Head of caudate nucleus (tissue), 42 donors: Measurements from ENCODE around the gene LAMA4.
"Not testable (repeated sequence)": the region's sequence is repeated elsewhere in the genome, so short reads cannot be mapped to it uniquely, and the experiment has no call there.

Experiments
- DNase-seq, 42 donors: peaks; one replicate each; pipeline versions ENCODE4 v3.0.0 to v3.0.0-alpha.2; 2020 to 2021; ENCODE audit warnings: mixed read lengths in 7 of 42
- intact Hi-C: fragments of 100-400 bp; cut with DNase I; formaldehyde crosslinking; loops from one replicate; pipeline ENCODE4 v1.15.0; 2022

Gene LAMA4

GRCh38 chr6:112200185-112200914, 54.0 kb downstream of the LAMA4 start:
- intact Hi-C loops, DNase-seq: not testable (repeated sequence)

DNA sequence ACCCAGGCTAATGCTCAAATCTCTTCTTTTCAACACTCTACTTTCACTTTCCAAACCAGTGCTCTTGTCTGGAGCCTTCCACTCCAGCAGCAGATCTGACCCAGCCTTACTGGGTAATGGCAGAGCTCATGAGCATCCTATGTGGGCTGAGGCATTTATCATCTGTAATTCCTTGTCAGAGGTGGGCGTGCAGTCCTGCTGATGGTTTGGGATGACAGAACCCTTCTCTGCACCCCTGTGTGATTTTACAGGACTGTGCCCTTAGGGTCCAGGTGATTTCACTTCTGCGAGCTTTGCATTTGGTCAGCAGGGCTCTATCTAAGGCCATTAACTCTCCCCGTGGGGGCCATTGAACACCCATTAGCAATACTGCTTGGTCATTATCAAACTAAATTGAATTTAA, 55.4 kb downstream of the LAMA4 start:
- intact Hi-C loops, result no loop called here
- DNase-seq, result no peak

GRCh38 chr6:112198582-112198981, 55.8 kb downstream of the LAMA4 start:
- intact Hi-C loops, result no loop called here
- DNase-seq, result no peak

DNA sequence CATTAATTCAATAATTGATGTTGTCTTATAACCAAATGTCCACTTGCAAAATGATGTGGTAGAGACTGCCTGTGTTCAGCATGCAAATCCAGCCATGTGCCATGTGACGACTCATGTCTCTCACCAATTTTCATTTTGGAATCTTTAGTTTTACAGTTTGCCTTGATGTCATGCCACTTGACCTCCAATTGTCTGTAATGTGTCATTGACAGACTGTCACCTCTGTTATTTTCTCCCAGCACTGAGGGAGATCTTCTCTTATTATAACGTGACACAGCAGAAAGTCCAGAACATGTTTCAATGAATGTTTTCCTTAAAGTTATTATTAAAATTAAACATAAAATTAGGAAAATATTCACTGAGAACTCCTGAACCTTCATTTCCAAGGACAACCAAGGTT, 56.7 kb downstream of the LAMA4 start:
- intact Hi-C loops, result no loop called here
- no peak for DNase-seq

DNA sequence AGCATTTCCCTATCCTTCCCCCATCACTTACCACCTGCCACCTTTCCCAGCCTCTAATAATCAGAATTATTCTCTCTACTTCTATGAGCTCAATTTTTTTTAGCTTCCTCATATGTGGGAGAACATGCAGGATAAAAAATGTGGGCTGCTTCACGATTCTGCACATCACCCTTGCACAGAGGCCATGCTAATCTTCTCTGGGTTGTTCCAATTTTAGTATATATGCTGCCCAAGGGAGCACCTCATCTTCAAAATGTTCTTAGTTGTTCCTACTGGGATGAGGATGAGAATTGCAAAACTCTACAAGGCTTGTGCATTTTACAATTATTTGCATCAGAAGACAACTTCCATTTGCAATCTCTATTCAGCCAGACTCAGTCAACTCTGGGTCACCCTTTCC, 58.1 kb downstream of the LAMA4 start:
- intact Hi-C loops, result no loop called here
- peak in 3 of 42 donors; percentile 12 to 55 (median 17) for DNase-seq

DNA sequence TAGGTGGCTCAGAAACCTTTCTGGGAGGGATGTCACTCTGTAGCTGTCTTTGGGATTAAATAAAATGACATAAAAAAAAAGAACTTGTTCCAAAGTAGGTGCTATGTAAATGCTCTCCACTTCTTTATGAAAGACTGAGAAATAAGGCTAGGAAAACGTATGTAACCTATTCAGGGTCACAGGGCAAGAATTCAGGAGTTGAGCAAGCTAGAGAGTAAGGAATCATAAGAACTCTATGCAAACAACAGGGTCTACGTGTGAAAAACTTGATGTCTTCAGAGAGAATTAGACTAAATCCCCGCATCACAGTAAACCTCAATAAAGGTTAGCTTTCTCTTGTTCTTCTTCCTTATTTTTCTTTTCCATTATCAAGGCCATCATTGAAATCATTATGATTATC, 59.2 kb downstream of the LAMA4 start:
- intact Hi-C loops, result no loop called here
- DNase-seq, result no peak

- DNase-seq, result no peak
- intact Hi-C loops, result no loop called here
These were observed 59.9 kb downstream of the LAMA4 start for GRCh38 chr6:112194511-112194910.

- intact Hi-C loops, result no loop called here
- no peak for DNase-seq
These were observed 60.8 kb downstream of the LAMA4 start for GRCh38 chr6:112193535-112194051.

- DNase-seq, result no peak
- intact Hi-C loops, result no loop called here
These were observed 61.2 kb downstream of the LAMA4 start for GRCh38 chr6:112193117-112193516.

DNA sequence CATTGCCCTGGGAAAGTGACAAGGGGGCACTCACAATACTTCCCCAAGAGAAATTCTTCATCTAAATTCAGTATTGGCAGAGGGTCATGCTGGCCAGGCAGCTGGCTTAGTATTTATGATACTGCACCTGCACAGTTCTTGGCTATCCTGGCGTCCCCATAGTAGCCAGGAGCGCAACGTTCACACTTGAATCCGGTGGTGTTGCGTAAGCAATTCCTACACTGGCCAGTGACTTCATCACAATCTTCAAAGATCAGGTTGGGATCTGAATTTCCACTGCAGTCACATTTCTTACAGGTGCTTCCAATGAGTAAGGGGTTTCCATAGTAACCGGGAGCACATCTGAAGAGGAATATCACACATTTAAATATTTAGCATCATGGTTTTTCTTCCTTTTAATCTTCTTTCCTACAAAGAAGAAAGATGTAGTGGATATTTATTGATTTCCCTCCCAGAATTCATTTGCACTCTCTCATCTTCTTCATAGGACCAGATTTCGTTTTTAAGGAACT, 62.8 kb downstream of the LAMA4 start:
- no peak for DNase-seq
- intact Hi-C loops, result no loop called here

DNA sequence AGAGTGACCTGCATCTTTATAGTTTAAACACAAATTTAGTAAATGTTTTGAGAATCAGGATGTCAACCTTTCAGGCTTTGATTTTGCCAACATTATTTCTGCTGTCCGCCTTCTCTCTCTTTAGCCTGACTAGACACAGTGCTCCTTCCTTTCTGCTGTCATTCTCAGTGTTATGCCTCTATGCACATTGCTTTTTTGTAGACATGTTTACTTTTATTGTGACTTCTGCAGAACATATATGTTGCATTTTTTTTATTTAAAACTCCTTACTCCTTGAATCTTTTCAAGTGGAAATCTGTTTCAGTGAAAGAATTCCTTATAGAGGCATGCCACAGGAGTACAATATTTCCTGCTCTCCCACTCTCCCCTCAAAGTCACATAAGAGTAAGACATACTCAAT, 64.2 kb downstream of the LAMA4 start:
- intact Hi-C loops, result no loop called here
- DNase-seq, result no peak

GRCh38 chr6:112189494-112189893, 64.9 kb downstream of the LAMA4 start:
- DNase-seq, result no peak

DNA sequence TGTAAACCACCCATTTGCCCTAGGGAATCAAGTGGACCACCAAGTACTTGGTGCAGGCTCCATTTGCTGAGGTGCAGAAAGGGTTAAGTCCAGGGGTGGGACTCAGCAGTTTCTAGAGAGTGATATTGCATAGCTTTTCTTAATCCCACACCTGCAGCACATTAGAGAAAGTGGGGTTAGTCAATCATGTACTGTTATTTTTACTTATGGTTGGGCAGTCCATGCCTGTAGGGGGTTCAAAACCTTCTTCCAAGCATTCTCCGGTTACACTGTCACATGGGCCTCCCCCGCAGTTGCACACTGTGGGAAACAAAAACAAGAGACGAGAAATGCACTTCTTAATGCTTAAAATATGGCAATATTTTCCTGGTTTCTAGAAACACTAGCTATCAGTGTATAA, 65.5 kb downstream of the LAMA4 start:
- DNase-seq, result no peak
- intact Hi-C loops, result loop anchor here (5.0 kb wide), 1 partner anchor 113 kb away; no protein-coding TSS in a partner anchor

More at GRCh38 chr6:112189494-112189893, 64.9 kb downstream of the LAMA4 start:
- intact Hi-C loops, result loop anchor here (5.0 kb wide), 1 partner anchor 113 kb away; no protein-coding TSS in a partner anchor

DNA sequence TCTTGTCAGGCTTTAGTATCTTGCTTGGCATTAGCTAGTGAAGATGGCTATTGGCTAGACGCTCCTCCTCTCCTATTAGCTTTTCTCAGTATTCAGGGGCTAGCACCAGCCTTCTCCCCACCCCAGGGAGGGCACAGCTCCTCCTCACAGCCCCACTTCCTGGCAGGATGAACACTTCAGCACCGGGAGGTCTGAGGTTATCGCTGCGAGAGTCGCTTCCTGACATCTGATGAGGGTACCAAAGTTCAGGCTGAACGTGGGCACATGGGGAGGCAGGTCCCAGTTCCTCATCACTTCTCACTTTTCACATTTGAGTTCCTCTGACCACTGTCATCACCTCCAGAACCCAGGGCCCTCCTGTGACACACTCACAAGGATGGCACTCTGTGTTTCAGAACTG, 66.6 kb downstream of the LAMA4 start:
- no peak for DNase-seq
- intact Hi-C loops, result loop anchor here (5.0 kb wide), 1 partner anchor 115 kb away; no protein-coding TSS in a partner anchor

GRCh38 chr6:112184951-112185350, 69.4 kb downstream of the LAMA4 start:
- no peak for DNase-seq
- intact Hi-C loops, result loop anchor here (5.0 kb wide), 1 partner anchor 117 kb away; no protein-coding TSS in a partner anchor

DNA sequence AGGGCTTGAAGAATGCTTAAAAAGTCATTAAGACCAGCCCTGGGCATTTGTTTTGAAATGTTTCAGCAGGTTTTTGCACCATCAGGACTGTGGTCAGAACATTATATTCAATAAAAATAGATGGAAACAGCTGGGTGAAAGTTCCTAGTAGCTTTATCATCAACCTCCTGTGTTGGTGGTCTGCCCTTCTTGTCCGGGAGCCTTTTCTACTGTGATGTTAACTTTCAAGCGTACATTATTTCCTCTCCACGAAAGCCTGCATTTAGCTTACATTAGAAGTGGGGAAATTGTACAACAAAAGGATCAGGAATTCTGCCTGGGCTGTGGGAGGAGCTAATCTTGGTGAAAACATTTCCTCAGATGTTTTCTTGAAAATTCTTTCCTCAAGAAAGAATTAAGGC, 71.1 kb downstream of the LAMA4 start:
- DNase-seq, result no peak
- intact Hi-C loops, result no loop called here

- intact Hi-C loops, result no loop called here
- no peak for DNase-seq
These were observed 73.2 kb downstream of the LAMA4 start for GRCh38 chr6:112181130-112181529.

- intact Hi-C loops, result no loop called here
- DNase-seq, result peak in 26 of 42 donors; percentile 11 to 87 (median 54)
These were observed 74.1 kb downstream of the LAMA4 start for GRCh38 chr6:112180095-112180820.

DNA sequence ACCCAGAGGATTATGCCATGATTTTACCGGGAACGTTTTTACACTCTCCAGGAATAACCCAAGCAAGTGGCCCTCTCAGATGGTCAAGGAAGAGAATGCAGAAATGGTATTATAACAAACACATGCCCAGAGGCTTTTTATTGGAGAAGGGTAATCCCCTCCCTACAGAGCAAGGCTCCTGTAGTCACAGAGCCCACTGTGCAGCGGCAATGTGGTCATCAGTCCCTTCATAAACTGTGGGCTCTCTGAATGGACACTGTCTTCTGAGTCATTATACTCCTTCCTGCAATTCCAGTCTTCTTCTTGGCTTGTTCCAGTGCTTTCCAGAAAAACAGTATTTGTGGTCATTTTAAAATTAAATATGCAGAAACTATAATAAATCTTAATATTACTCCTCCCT, 74.7 kb downstream of the LAMA4 start:
- DNase-seq, result no peak
- intact Hi-C loops, result loop anchor here (5.0 kb wide), 1 partner anchor 138 kb away; no protein-coding TSS in a partner anchor

- DNase-seq, result no peak
- intact Hi-C loops, result loop anchor here (5.0 kb wide), 1 partner anchor 138 kb away; no protein-coding TSS in a partner anchor
These were observed 75.5 kb downstream of the LAMA4 start for GRCh38 chr6:112178846-112179245.
